HG03354 (cell line): ENCODE results near the gene PPP1R2.
"Not testable (repeated sequence)": the region's sequence is repeated elsewhere in the genome, so short reads cannot be mapped to it uniquely, and the experiment has no call there.

ENCODE experiments used
- ATAC-seq: cut with Tn5 transposase; IDR thresholded peaks from one replicate; pipeline ENCODE4 v1.9.1; 2021; ENCODE audit warnings: mild to moderate bottlenecking; ENCODE audit not compliant: unreplicated experiment, poor library complexity, severe bottlenecking

Gene PPP1R2

GRCh38 chr3:195542316-195542697 lies 818 bp downstream of the PPP1R2 start:
- ATAC-seq, result no peak

GRCh38 chr3:195540511-195540910 lies 2.6 kb downstream of the PPP1R2 start:
- no peak for ATAC-seq

GRCh38 chr3:195540027-195540426 lies 3.1 kb downstream of the PPP1R2 start:
- no peak for ATAC-seq

GRCh38 chr3:195539479-195539878 lies 3.6 kb downstream of the PPP1R2 start:
- ATAC-seq, result no peak

GRCh38 chr3:195537995-195538394 lies 5.1 kb downstream of the PPP1R2 start:
- ATAC-seq, result peak; percentile 67

- no peak for ATAC-seq
These were observed 7.8 kb downstream of the PPP1R2 start for GRCh38 chr3:195535293-195535692.

- no peak for ATAC-seq
These were observed 10.3 kb downstream of the PPP1R2 start for GRCh38 chr3:195532834-195533233.

- ATAC-seq, result no peak
These were observed 10.8 kb downstream of the PPP1R2 start for GRCh38 chr3:195532345-195532744.

GRCh38 chr3:195531683-195532082 lies 11.4 kb downstream of the PPP1R2 start:
- no peak for ATAC-seq

- ATAC-seq, result no peak
These were observed 16.6 kb downstream of the PPP1R2 start for GRCh38 chr3:195526492-195526891.

- ATAC-seq, result no peak
These were observed 18.8 kb downstream of the PPP1R2 start for GRCh38 chr3:195524171-195524896.

- ATAC-seq, result no peak
These were observed 20.7 kb downstream of the PPP1R2 start for GRCh38 chr3:195522254-195523023.

GRCh38 chr3:195517030-195517429 lies 26.1 kb downstream of the PPP1R2 start:
- no peak for ATAC-seq

GRCh38 chr3:195514610-195515235 lies 28.4 kb downstream of the PPP1R2 start:
- ATAC-seq, result not testable (repeated sequence)

GRCh38 chr3:195512798-195513345 lies 30.3 kb downstream of the PPP1R2 start:
- no peak for ATAC-seq

GRCh38 chr3:195511136-195511535 lies 32.0 kb downstream of the PPP1R2 start:
- ATAC-seq, result no peak

GRCh38 chr3:195508185-195508584 lies 34.9 kb downstream of the PPP1R2 start:
- ATAC-seq, result no peak

- ATAC-seq, result no peak
These were observed 67.5 kb downstream of the PPP1R2 start for GRCh38 chr3:195475614-195476013.

- ATAC-seq, result not testable (repeated sequence)
These were observed 68.0 kb downstream of the PPP1R2 start for GRCh38 chr3:195475116-195475515.

GRCh38 chr3:195468841-195469240 lies 74.3 kb downstream of the PPP1R2 start:
- no peak for ATAC-seq
